GM12878 (cell line): Measurements from ENCODE around the gene ANO9.

Source experiments
- BRCA1 ChIP-seq: IDR thresholded peaks from 2 replicates; pipeline ENCODE4 v1.6.1; 2011; ENCODE audit warnings: low read depth, low read length, improper control_type of control experiment
- CEBPB ChIP-seq, 2 experiments: fragments of 150-350 bp in 1 of 2; IDR thresholded peaks; 2 replicates each; pipeline ENCODE4 v1.6.1; 2012 to 2014; ENCODE audit warnings: low read depth in 2 of 2, low read length in 2 of 2, borderline replicate concordance in 1 of 2, inconsistent platforms in 1 of 2
- FOXM1 ChIP-seq: IDR thresholded peaks from 2 replicates; pipeline ENCODE4 v1.6.1; 2012; ENCODE audit warnings: low read depth, mild to moderate bottlenecking, inconsistent platforms, low read length, moderate library complexity
- GATAD2B ChIP-seq: fragments of 450-650 bp; conservative IDR thresholded peaks from 2 replicates; pipeline ENCODE4 v1.6.1; 2017; ENCODE audit warnings: low read depth, mild to moderate bottlenecking, moderate library complexity
- IKZF1 ChIP-seq: fragments of 450-650 bp; conservative IDR thresholded peaks from 2 replicates; pipeline ENCODE4 v1.6.1; 2017; ENCODE audit warnings: antibody characterized with exemption, mild to moderate bottlenecking
- LARP7 ChIP-seq: fragments of 450-650 bp; IDR thresholded peaks from 2 replicates; pipeline ENCODE4 v1.6.1; 2017; ENCODE audit warnings: mild to moderate bottlenecking
- MAX ChIP-seq: IDR thresholded peaks from 2 replicates; pipeline ENCODE4 v1.6.1; 2012; ENCODE audit warnings: low read depth, low read length, improper control_type of control experiment
- RCOR1 ChIP-seq: conservative IDR thresholded peaks from 2 replicates; pipeline ENCODE4 v1.6.1; 2012; ENCODE audit warnings: low read depth, low read length, improper control_type of control experiment
- ZNF274 ChIP-seq: IDR thresholded peaks from one replicate; pipeline ENCODE4 v1.8.0; 2011; ENCODE audit not compliant: insufficient read length, insufficient read depth
- TF ChIP-seq, protein P1 (sequence below): IDR thresholded peaks from 2 replicates; pipeline ENCODE4 v1.6.1; 2012; ENCODE audit warnings: mild to moderate bottlenecking, low read depth, low read length
- TF ChIP-seq, protein P2 (sequence below), 3 experiments: IDR thresholded peaks in 2 of 3; conservative IDR thresholded peaks in 1 of 3; 2 replicates each; pipeline ENCODE4 v1.5.1; 2011; ENCODE audit warnings: low read depth in 3 of 3, low read length in 3 of 3, mild to moderate bottlenecking in 3 of 3, control low read depth in 2 of 3, moderate library complexity in 2 of 3, inconsistent platforms in 1 of 3, mixed read lengths in 1 of 3; ENCODE audit not compliant: control insufficient read depth in 2 of 3, insufficient read depth in 1 of 3; ENCODE audit errors: extremely low read depth in 1 of 3
- TF ChIP-seq, protein P3 (sequence below): IDR thresholded peaks from 2 replicates; pipeline ENCODE4 v1.6.1; 2012; ENCODE audit warnings: low read depth, low read length, improper control_type of control experiment

DNA sequence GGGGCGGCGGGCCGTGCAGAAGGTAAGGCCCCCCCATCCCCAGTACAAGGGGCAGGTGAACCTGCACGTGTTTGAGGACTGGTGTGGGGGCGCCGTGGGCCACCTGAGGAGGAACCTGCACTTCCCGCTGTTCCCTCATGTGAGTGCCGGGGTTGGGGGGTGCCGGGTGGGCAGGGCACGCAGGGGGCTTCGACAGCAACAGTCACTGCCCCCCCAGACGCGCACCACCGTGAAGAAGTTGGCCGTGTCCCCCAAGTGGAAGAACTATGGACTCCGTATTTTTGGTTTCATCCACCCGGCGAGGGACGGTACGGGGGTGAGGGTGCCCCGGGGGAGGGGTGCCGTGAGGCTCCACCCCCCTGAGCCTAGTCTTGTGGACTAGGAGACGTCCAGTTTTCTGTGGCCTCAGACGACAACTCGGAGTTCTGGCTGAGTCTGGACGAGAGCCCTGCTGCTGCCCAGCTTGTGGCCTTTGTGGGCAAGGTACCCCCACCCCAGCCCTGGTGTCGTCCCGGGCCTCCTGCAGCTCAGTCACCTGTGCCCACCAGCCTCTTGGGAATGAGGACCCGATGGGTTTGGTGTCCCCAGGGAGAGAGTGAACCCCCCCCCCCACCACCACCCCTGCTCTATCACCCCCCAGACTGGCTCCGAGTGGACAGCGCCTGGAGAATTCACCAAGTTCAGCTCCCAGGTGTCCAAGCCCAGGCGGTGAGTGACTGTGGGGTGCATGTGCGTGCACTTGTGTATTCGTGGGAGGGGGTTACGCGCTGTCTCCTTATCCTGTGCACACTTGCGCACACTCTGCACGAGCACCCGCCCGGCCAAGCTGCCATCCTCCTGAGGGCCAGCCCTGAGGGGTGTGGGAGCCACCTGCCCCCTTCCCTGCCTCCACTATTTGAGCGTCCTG lies 68.7 kb downstream of the ANO9 start:
- TF ChIP-seq, protein P1, sequence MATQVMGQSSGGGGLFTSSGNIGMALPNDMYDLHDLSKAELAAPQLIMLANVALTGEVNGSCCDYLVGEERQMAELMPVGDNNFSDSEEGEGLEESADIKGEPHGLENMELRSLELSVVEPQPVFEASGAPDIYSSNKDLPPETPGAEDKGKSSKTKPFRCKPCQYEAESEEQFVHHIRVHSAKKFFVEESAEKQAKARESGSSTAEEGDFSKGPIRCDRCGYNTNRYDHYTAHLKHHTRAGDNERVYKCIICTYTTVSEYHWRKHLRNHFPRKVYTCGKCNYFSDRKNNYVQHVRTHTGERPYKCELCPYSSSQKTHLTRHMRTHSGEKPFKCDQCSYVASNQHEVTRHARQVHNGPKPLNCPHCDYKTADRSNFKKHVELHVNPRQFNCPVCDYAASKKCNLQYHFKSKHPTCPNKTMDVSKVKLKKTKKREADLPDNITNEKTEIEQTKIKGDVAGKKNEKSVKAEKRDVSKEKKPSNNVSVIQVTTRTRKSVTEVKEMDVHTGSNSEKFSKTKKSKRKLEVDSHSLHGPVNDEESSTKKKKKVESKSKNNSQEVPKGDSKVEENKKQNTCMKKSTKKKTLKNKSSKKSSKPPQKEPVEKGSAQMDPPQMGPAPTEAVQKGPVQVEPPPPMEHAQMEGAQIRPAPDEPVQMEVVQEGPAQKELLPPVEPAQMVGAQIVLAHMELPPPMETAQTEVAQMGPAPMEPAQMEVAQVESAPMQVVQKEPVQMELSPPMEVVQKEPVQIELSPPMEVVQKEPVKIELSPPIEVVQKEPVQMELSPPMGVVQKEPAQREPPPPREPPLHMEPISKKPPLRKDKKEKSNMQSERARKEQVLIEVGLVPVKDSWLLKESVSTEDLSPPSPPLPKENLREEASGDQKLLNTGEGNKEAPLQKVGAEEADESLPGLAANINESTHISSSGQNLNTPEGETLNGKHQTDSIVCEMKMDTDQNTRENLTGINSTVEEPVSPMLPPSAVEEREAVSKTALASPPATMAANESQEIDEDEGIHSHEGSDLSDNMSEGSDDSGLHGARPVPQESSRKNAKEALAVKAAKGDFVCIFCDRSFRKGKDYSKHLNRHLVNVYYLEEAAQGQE = no peak
- no peak for TF ChIP-seq LARP7
- TF ChIP-seq, protein P2, sequence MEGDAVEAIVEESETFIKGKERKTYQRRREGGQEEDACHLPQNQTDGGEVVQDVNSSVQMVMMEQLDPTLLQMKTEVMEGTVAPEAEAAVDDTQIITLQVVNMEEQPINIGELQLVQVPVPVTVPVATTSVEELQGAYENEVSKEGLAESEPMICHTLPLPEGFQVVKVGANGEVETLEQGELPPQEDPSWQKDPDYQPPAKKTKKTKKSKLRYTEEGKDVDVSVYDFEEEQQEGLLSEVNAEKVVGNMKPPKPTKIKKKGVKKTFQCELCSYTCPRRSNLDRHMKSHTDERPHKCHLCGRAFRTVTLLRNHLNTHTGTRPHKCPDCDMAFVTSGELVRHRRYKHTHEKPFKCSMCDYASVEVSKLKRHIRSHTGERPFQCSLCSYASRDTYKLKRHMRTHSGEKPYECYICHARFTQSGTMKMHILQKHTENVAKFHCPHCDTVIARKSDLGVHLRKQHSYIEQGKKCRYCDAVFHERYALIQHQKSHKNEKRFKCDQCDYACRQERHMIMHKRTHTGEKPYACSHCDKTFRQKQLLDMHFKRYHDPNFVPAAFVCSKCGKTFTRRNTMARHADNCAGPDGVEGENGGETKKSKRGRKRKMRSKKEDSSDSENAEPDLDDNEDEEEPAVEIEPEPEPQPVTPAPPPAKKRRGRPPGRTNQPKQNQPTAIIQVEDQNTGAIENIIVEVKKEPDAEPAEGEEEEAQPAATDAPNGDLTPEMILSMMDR (IDR thresholded peaks at IDR 0.05 in 2 of 3, conservative IDR thresholded peaks at IDR 0.05 in 1 of 3; ENCODE audit: control insufficient read depth in 2 of 3, extremely low read depth in 1 of 3, insufficient read depth in 1 of 3, low read depth in 3 of 3, low read length in 3 of 3) = no peak
- TF ChIP-seq, protein P3, sequence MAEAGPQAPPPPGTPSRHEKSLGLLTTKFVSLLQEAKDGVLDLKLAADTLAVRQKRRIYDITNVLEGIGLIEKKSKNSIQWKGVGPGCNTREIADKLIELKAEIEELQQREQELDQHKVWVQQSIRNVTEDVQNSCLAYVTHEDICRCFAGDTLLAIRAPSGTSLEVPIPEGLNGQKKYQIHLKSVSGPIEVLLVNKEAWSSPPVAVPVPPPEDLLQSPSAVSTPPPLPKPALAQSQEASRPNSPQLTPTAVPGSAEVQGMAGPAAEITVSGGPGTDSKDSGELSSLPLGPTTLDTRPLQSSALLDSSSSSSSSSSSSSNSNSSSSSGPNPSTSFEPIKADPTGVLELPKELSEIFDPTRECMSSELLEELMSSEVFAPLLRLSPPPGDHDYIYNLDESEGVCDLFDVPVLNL = no peak
- TF ChIP-seq CEBPB (IDR thresholded peaks at IDR 0.05; ENCODE audit: borderline replicate concordance in 1 of 2, low read depth in 2 of 2, low read length in 2 of 2) = no peak
- TF ChIP-seq ZNF274 = no peak
- TF ChIP-seq IKZF1 = no peak
- TF ChIP-seq BRCA1 = no peak
- TF ChIP-seq RCOR1 = no peak
- TF ChIP-seq FOXM1 = no peak
- TF ChIP-seq GATAD2B = no peak
- TF ChIP-seq MAX = no peak
